Caki2 (cell line): ENCODE measurements around the gene LIG3. TPM values are rescaled to one million over a fixed set of nuclear protein-coding genes. Genes with fewer than 3 reads are reported as not detected.

ENCODE experiments used
- DNase-seq: peaks from one replicate; pipeline ENCODE4 v3.0.0-alpha.2; 2015; ENCODE audit warnings: low read depth
- in situ Hi-C: cut with HindIII; loops from 2 replicates; pipeline ENCODE4 v1.10.0; 2016; ENCODE audit warnings: low sequenced_read_pairs, low pct_unique_long_range_greater_than_20kb, mixed read lengths
- total RNA-seq: library from RNA; depleted of rRNA; stranded (reverse); fragments of >200 nt; shearing (Covaris generic); gene quantifications from 2 replicates; pipeline ENCODE4 v1.2.3, GENCODE V29; 2014; ENCODE audit warnings: low replicate concordance; rRNA removed

The LIG3 gene
- total RNA-seq, 1 experiment from 2014 or later: 42.1 TPM

DNA sequence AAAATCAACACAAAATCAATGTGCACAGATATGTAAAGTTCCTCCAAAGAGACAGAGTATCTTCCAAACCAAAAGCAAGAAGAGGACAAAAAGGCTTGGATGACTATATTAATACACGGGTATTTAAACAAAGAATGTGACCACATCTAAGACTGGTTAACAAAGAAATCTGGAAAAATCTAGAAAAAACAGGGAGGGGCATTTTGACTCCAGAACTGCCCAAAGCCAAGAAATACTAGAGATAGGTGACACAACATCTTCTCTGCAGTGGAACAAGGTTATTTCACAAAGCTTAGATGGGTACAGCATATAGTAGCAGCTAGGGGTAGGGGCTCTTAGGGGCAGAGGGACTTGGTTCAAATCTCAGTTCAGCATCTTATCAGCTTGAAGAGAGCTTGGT, 72.9 kb downstream of the LIG3 start:
- DNase-seq: no peak
- in situ Hi-C loops: no loop called here

DNA sequence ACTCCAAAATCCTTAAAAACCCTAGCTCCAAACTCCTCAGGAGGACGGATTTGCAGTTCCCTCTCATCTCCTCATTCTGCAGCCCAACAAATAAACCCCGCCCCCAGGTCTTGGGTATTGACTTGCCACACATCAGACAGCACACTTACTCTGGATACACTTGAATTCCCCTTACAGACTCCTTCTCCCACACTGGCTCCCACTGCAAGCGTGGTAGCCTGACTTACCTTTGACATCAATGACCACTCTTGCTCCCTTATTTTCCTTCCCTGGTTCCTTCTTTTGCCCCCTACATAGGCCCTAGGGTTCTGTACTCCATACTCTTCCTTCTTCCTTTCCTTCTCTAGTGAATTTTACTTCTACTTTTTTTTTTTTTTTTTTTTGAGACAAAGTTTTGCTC, 75.7 kb downstream of the LIG3 start:
- DNase-seq: peak; percentile 84
- in situ Hi-C loops: no loop called here

DNA sequence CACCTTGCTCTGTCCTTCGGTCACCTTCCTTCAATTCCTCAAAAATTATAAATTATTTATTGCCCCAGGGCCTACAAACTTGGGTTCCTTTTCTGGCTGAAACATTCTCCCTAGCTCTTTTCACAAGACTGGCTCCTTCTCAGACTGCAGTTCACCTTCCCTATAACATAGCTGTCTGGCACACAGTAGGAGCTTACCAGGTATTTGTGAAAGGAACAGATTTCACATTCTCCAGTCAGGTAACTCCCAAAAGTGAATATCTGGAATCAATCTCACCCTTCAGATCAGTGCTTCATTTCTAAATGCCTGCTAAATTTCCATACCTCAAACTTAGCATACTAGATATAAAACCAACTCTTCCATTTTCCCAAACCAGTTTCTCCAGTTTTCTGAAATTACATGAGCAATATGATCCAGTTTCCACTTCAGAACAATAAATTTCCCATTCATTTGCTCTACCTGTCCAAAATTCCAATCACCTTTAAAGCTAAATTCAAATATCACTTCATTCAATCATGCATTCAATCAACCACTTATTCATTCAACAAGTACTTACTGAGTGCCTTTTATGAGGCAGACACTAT, 77.1 kb downstream of the LIG3 start:
- DNase-seq: no peak
- in situ Hi-C loops: no loop called here

Other genes starting within 250 kb of the LIG3 start
- 0.70 TPM in 1 of 2 replicates, not detected in the other for gene CCT6B, start 19.1 kb upstream of the LIG3 start, total RNA-seq
- 9.8 and 17.8 TPM in 2 replicates for gene ZNF830, start 19.0 kb upstream of the LIG3 start, total RNA-seq
- 75.3 and 76.0 TPM in 2 replicates for gene RFFL, start 83.2 kb downstream of the LIG3 start, total RNA-seq
- gene RAD51D, start 139.3 kb downstream of the LIG3 start, total RNA-seq: 3.6 and 23.7 TPM in 2 replicates
- gene FNDC8, start 141.1 kb downstream of the LIG3 start, total RNA-seq: not detected in 2 replicates
- 39.3 and 53.6 TPM in 2 replicates for gene NLE1, start 161.8 kb downstream of the LIG3 start, total RNA-seq
- gene UNC45B, start 167.3 kb downstream of the LIG3 start, total RNA-seq: not detected in 2 replicates
- not detected in 2 replicates for gene SLC35G3, start 213.9 kb downstream of the LIG3 start, total RNA-seq